Spleen (tissue), 11 donors: ENCODE measurements around the gene KRT7. TPM values are rescaled to one million over a fixed set of nuclear protein-coding genes. Genes with fewer than 3 reads are reported as not detected.

ENCODE experiments used
- DNase-seq: peaks from one replicate; pipeline ENCODE4 v3.0.0-alpha.2; 2020
- H3K27ac ChIP-seq, 8 donors: fragments of 200-600 bp; sonication (generic) in 7 of 8; 1 replicate in 4 of 8; 2 replicates in 4 of 8; pipeline versions ENCODE4 v1.5.0 to v1.8.0; 2016 to 2021; ENCODE audit warnings: inconsistent platforms in 4 of 8, mild to moderate bottlenecking in 4 of 8, moderate library complexity in 1 of 8
- H3K27me3 ChIP-seq, 7 donors: fragments of 200-600 bp; sonication (generic) in 6 of 7; replicated peaks in 1 of 7; 1 replicate in 4 of 7; 2 replicates in 3 of 7; pipeline versions ENCODE4 v1.5.0 to v1.8.0; 2016 to 2021; ENCODE audit warnings: inconsistent platforms in 3 of 7, mild to moderate bottlenecking in 1 of 7
- H3K36me3 ChIP-seq, 6 donors: fragments of 200-600 bp; sonication (generic) in 5 of 6; 1 replicate in 4 of 6; 2 replicates in 2 of 6; pipeline versions ENCODE4 v1.5.0 to v1.8.0; 2016 to 2021; ENCODE audit warnings: inconsistent platforms in 2 of 6
- H3K4me1 ChIP-seq, 6 donors: fragments of 200-600 bp; sonication (generic) in 5 of 6; 1 replicate in 3 of 6; 2 replicates in 3 of 6; pipeline versions ENCODE4 v1.5.0 to v1.8.0; 2016 to 2021; ENCODE audit warnings: inconsistent platforms in 3 of 6
- H3K4me3 ChIP-seq, 8 donors: fragments of 200-600 bp; sonication (generic) in 7 of 8; 1 replicate in 4 of 8; 2 replicates in 4 of 8; pipeline versions ENCODE4 v1.5.0 to v1.8.0; 2016 to 2021; ENCODE audit warnings: inconsistent platforms in 4 of 8, mild to moderate bottlenecking in 4 of 8, moderate library complexity in 2 of 8
- H3K9me3 ChIP-seq, 8 donors: fragments of 200-600 bp; sonication (generic) in 7 of 8; 1 replicate in 4 of 8; 2 replicates in 4 of 8; pipeline versions ENCODE4 v1.5.0 to v1.8.0; 2016 to 2021; ENCODE audit warnings: inconsistent platforms in 4 of 8
- POLR2A ChIP-seq, 3 donors: fragments of 450-650 bp; IDR thresholded peaks; one replicate each; pipeline ENCODE4 v1.5.1; 2017; ENCODE audit warnings: antibody characterized with exemption in 3 of 3, mild to moderate bottlenecking in 1 of 3
- POLR2AphosphoS5 ChIP-seq, 3 donors: sonication (generic); formaldehyde crosslinking; IDR thresholded peaks; one replicate each; pipeline ENCODE4 v1.5.1; 2017; ENCODE audit warnings: antibody characterized with exemption in 3 of 3
- WGBS, 5 donors: extraction: QIAGEN DNeasy Blood & Tissue Kit in 3 of 5; methylation state at CpG; one replicate each; pipeline versions ENCODE4 v1.1.5 to v1.1.7; 2013 to 2018; 5-methylcytosine and 5-hydroxymethylcytosine counted together
- intact Hi-C: fragments of 100-400 bp; cut with DNase I; formaldehyde crosslinking; loops from one replicate; pipeline ENCODE4 v1.15.0; 2023; ENCODE audit warnings: low total_unique reads
- polyA plus RNA-seq, 3 donors: library from polyadenylated mRNA; stranded (reverse); fragments of 200-250 nt; gene quantifications; one replicate each; pipeline ENCODE4 v1.2.1, GENCODE V29; 2013
- total RNA-seq, 7 donors: library from RNA; depleted of rRNA in 3 of 7; stranded (reverse); fragments of >200 nt in 3 of 7; fragmentation: NEBNext Ultra II Directional in 4 of 7; extraction: Animal tissue kit (Norgen Biotek cat#: 25700) in 4 of 7; gene quantifications; one replicate each; pipeline versions ENCODE4 v1.1.0 to v1.2.1, GENCODE V29; 2016 to 2021
- TF ChIP-seq, protein P1 (sequence below), 11 experiments: fragments of 200-600 bp in 7 of 11; fragments of 450-650 bp in 4 of 11; sonication (generic) in 4 of 11; IDR thresholded peaks in 8 of 11; conservative IDR thresholded peaks in 3 of 11; 1 replicate in 7 of 11; 2 replicates in 4 of 11; pipeline versions ENCODE4 v1.4.0 to v1.8.0; 2016 to 2021; ENCODE audit warnings: antibody characterized with exemption in 11 of 11, inconsistent platforms in 4 of 11, mild to moderate bottlenecking in 1 of 11
- donor health status: healthy with polysubstance abuse.
- donor health status: DM: no; HTN: no; CAD: no; lungs with moderate emphysema.
- donor health status: DM: no; HTN: no; CAD: no.
- donor health status: Bipolar disorder and iron deficiency.
- donor health status: healthy.
- donor health status: DM: no; HTN: no; CAD: no.
- donor health status: DM: yes; HTN: yes; CAD: no.

Gene KRT7
- total and polyA plus RNA-seq, 10 donors, result 0.73 to 1.9 (median 1.2) TPM; not detected in 3

DNA sequence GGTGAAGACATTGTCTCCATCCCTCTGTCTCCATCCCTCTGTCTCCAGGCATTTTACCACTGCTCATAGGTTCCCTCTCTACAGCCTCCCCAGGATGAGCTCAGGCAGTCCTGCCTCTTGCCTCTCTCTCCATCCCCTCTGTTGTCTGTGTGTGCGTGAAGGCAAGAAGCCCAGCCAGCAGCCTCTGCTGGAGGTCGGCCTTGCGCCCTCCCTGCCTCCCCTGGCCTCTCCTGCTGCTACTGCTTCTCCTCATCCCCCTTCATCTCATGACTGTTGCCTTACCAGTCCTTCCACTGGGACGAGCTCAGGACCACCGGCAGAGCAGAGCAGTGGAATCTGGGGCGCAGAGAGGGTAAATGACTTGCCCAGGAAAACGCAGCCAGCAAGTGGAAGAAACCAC lies 44.4 kb upstream of the KRT7 start:
- H3K36me3 ChIP-seq, result no peaks in the 10 kb centered on the region
- H3K4me1 ChIP-seq, result peaks cover 0 to 91% (median 35%) of the 10 kb centered on the region in 6 donors
- no peaks in the 10 kb centered on the region for H3K9me3 ChIP-seq
- 90 to 93% (median 91%) methylated on average over 7 of the region's 7 CpGs for WGBS, 5 donors
- intact Hi-C loops, result no loop called here
- TF ChIP-seq, protein P1, sequence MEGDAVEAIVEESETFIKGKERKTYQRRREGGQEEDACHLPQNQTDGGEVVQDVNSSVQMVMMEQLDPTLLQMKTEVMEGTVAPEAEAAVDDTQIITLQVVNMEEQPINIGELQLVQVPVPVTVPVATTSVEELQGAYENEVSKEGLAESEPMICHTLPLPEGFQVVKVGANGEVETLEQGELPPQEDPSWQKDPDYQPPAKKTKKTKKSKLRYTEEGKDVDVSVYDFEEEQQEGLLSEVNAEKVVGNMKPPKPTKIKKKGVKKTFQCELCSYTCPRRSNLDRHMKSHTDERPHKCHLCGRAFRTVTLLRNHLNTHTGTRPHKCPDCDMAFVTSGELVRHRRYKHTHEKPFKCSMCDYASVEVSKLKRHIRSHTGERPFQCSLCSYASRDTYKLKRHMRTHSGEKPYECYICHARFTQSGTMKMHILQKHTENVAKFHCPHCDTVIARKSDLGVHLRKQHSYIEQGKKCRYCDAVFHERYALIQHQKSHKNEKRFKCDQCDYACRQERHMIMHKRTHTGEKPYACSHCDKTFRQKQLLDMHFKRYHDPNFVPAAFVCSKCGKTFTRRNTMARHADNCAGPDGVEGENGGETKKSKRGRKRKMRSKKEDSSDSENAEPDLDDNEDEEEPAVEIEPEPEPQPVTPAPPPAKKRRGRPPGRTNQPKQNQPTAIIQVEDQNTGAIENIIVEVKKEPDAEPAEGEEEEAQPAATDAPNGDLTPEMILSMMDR (IDR thresholded peaks at IDR 0.05 in 8 of 11, conservative IDR thresholded peaks at IDR 0.05 in 3 of 11), result no peak
- H3K4me3 ChIP-seq, result no peak overlapping the region
- H3K27me3 ChIP-seq, result peaks cover 0 to 11% (median 0%) of the 10 kb centered on the region in 7 donors
- no peak overlapping the region for H3K27ac ChIP-seq
- DNase-seq, result no peak

DNA sequence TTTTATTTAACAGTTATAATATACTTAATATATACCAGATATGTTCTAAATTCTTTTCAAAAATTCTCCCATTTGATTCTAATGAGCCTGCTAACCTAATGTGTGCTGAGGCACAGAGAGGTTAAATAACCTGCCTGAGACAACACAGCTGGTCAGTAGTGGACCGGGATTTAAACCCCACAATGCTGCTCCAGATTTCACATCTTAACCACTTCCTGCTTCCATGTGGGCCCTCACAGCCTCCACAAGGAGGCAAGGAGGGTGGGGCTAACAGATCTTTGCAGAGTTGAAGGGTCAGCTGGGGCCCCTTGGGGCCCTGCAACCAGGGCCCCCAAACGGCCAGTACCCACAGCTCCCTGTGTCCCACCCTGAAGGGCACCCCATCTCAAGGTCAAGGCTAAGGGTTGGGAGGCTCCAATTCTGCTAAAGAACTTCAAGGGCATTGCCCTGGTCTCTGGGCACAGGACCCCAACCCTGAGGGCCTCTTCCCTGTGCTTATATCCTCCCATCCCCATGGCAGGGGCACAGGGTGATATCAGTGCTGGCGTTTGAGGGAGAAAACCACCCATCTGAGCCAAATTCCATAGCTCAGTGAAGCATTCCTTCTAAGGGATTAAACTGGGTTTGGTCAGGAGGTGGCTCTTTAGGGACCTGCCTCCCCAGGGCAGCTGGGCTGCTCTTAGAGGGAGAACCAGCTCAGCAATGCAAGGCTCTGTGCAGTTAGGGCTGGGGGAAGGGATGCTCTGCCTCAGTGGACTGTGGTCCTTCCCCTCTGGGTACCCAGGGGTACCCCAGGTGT lies 43.5 kb upstream of the KRT7 start:
- intact Hi-C loops, result no loop called here
- no peaks in the 10 kb centered on the region for H3K9me3 ChIP-seq
- TF ChIP-seq, protein P1 (IDR thresholded peaks at IDR 0.05 in 8 of 11, conservative IDR thresholded peaks at IDR 0.05 in 3 of 11), result no peak
- TF ChIP-seq POLR2A (IDR thresholded peaks at IDR 0.05) (no peak), POLR2AphosphoS5 (IDR thresholded peaks at IDR 0.05) (no peak)
- WGBS, 5 donors, result 31 to 55% (median 40%) methylated on average over 2 to 3 of the region's 3 CpGs
- no peak for DNase-seq
- no peaks in the 10 kb centered on the region for H3K36me3 ChIP-seq
- no peak overlapping the region for H3K4me3 ChIP-seq
- H3K4me1 ChIP-seq, result peaks cover 0 to 92% (median 41%) of the 10 kb centered on the region in 6 donors
- H3K27ac ChIP-seq, result no peak overlapping the region
- peaks cover 0 to 11% (median 0%) of the 10 kb centered on the region in 7 donors for H3K27me3 ChIP-seq

DNA sequence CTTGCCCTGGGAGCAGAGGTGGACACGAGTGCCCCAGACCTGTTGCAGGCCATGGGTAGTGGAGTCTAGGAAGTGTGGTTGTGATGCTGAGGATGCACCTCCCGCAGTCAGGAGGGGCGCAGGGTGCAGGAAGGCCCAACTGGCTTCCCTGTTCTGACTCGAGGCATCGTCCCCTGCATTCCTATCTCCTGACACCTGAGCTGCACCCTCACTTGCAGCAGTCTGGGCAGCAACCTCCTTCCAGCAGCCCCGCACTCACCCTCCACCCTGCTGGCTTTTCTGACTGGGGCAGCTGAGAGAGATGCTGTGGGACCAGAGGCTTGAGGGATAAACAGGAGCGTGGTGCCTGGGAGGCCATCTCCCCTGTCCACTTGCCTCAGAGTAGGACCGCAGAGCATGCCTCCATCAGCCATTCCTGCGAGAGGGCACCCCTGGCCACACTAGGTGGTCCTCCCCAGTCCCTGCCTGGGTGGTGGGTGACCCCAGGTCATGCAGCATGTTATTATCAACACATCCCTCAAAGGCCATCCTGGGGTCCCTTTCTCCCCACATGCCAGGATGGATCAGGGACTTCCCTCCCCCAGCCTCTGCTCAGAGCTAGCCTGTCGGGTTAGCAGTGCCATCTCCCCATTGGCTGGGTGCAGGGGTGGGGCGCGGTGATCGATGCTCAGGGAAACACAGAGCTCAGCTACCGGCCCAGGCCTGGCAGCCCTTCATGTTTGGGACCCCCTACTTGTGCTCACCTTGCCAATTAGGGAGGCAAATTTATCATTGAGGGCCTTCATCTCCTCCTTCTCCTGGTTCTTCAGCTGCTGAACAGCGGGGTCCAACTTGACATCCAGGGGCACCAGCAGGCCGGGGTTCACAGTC lies 41.9 kb upstream of the KRT7 start:
- no peak for DNase-seq
- TF ChIP-seq POLR2A (IDR thresholded peaks at IDR 0.05), result no peak
- TF ChIP-seq POLR2AphosphoS5 (IDR thresholded peaks at IDR 0.05), result no peak
- TF ChIP-seq, protein P1 (IDR thresholded peaks at IDR 0.05 in 8 of 11, conservative IDR thresholded peaks at IDR 0.05 in 3 of 11), result no peak
- Histone ChIP-seq H3K36me3 (no peaks in the 10 kb centered on the region), H3K27me3 (peaks cover 0 to 11% (median 0%) of the 10 kb centered on the region in 7 donors), H3K27ac (peak overlapping the region in 4 of 8 donors; percentile 27 to 77 (median 48)), H3K4me3 (no peak overlapping the region), H3K9me3 (no peaks in the 10 kb centered on the region), H3K4me1 (peaks cover 0 to 88% (median 41%) of the 10 kb centered on the region in 6 donors)
- WGBS, 5 donors, result 74 to 94% (median 91%) methylated on average over 12 to 16 of the region's 16 CpGs
- intact Hi-C loops, result no loop called here
